Uterus (tissue), 4 donors: ENCODE measurements around the gene TNRC18. TPM values are rescaled to one million over a fixed set of nuclear protein-coding genes. Genes with fewer than 3 reads are reported as not detected.
A peak's percentile ranks its signal among the peaks of the same experiment; 100 is the strongest.
"Not testable (repeated sequence)": the region's sequence is repeated elsewhere in the genome, so short reads cannot be mapped to it uniquely, and the experiment has no call there.

Experiments used
- DNase-seq, 2 donors: peaks; one replicate each; pipeline ENCODE4 v3.0.0-alpha.2; 2019 to 2020
- H3K27ac ChIP-seq, 2 donors: fragments of 200-600 bp; sonication (generic); 1 replicate in 1 of 2; 2 replicates in 1 of 2; pipeline ENCODE4 v1.5.1; 2016 to 2018
- H3K27me3 ChIP-seq, 2 donors: fragments of 200-600 bp; sonication (generic); one replicate each; pipeline ENCODE4 v1.5.1; 2018 to 2019; ENCODE audit warnings: control low read depth in 1 of 2
- H3K36me3 ChIP-seq, 2 donors: fragments of 200-600 bp; sonication (generic); one replicate each; pipeline ENCODE4 v1.5.1; 2019; ENCODE audit warnings: control low read depth in 1 of 2
- H3K4me1 ChIP-seq, 2 donors: fragments of 200-600 bp; sonication (generic); one replicate each; pipeline ENCODE4 v1.5.1; 2018 to 2019; ENCODE audit warnings: control low read depth in 1 of 2
- H3K4me3 ChIP-seq, 2 donors: fragments of 200-600 bp; sonication (generic); 1 replicate in 1 of 2; 2 replicates in 1 of 2; pipeline ENCODE4 v1.5.1; 2018 to 2019; ENCODE audit warnings: mild to moderate bottlenecking in 1 of 2
- H3K9me3 ChIP-seq, 2 donors: fragments of 200-600 bp; sonication (generic); one replicate each; pipeline ENCODE4 v1.5.1; 2019; ENCODE audit warnings: control low read depth in 1 of 2
- POLR2A ChIP-seq, 2 donors: fragments of 450-650 bp; IDR thresholded peaks; one replicate each; pipeline ENCODE4 v1.6.1; 2016; ENCODE audit warnings: antibody characterized with exemption in 2 of 2, mild to moderate bottlenecking in 1 of 2, moderate library complexity in 1 of 2
- intact Hi-C: fragments of 100-400 bp; cut with DNase I; formaldehyde crosslinking; loops from one replicate; pipeline ENCODE4 v1.15.1; 2023; ENCODE audit warnings: low total_unique reads
- total RNA-seq, 4 donors: library from RNA; depleted of rRNA in 3 of 4; stranded (reverse); fragments of >200 nt in 3 of 4; gene quantifications; one replicate each; pipeline versions ENCODE4 v1.1.0 to v1.2.4, GENCODE V29; 2014 to 2023
- TF ChIP-seq, protein P1 (sequence below), 4 experiments: fragments of 200-600 bp in 2 of 4; fragments of 450-650 bp in 2 of 4; sonication (generic) in 2 of 4; IDR thresholded peaks; one replicate each; pipeline ENCODE4 v1.5.1; 2016 to 2019; ENCODE audit warnings: antibody characterized with exemption in 4 of 4, mild to moderate bottlenecking in 2 of 4, moderate library complexity in 1 of 4
- donor health status: DM: yes; HTN: yes; CAD: no.

TNRC18 gene, protein sequence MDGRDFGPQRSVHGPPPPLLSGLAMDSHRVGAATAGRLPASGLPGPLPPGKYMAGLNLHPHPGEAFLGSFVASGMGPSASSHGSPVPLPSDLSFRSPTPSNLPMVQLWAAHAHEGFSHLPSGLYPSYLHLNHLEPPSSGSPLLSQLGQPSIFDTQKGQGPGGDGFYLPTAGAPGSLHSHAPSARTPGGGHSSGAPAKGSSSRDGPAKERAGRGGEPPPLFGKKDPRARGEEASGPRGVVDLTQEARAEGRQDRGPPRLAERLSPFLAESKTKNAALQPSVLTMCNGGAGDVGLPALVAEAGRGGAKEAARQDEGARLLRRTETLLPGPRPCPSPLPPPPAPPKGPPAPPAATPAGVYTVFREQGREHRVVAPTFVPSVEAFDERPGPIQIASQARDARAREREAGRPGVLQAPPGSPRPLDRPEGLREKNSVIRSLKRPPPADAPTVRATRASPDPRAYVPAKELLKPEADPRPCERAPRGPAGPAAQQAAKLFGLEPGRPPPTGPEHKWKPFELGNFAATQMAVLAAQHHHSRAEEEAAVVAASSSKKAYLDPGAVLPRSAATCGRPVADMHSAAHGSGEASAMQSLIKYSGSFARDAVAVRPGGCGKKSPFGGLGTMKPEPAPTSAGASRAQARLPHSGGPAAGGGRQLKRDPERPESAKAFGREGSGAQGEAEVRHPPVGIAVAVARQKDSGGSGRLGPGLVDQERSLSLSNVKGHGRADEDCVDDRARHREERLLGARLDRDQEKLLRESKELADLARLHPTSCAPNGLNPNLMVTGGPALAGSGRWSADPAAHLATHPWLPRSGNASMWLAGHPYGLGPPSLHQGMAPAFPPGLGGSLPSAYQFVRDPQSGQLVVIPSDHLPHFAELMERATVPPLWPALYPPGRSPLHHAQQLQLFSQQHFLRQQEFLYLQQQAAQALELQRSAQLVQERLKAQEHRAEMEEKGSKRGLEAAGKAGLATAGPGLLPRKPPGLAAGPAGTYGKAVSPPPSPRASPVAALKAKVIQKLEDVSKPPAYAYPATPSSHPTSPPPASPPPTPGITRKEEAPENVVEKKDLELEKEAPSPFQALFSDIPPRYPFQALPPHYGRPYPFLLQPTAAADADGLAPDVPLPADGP (N-terminal part only)
- total RNA-seq, result 100 to 1,000 TPM in 1 of 4 donors, 10 to 100 TPM in 3; 28.2 to 179 (median 62.1) TPM

DNA sequence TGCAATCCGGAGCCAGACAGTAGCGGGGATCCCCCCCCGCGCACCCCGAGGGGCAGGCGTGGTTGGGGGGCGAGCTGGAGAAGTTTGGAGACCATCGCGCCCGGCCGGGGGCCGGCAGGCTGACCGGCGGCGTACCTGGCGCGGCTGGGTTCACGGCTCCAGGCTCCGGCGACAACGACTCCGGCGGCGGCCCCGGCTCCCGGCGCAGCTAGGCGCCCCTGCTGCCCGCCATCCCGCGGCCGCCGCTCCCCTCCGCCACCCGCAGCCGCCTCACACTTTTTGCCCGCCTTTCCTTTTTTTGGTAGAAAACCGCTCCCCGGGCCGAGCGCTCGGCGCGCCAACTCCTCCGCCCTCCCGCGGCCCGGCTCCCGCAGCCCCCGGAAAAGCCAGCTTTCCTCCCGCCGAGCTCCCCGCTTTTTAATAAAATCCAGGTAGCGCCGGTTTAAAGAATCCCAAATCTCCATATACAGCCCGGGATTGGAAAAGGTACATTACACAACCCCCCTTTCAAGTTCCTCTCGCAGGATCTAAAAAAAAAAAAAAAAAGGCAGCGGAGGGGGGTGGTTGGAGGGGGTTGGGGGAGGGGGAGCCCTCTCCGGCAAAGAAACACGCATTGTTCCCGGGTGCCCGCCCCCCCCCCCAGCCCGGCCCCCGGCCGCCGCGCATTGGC, at the start of gene TNRC18:
Gene TNRC18 (minus strand): TSS at position 529 of the 670 bp plus-strand sequence. CDS start 2,588 bp downstream, outside the sequence.
- intact Hi-C loops, result no loop called here
- DNase-seq, result peak; percentile 58 to 69
- peaks cover 0 to 5% of the 10 kb centered on the region in 2 donors for H3K4me1 ChIP-seq

DNA sequence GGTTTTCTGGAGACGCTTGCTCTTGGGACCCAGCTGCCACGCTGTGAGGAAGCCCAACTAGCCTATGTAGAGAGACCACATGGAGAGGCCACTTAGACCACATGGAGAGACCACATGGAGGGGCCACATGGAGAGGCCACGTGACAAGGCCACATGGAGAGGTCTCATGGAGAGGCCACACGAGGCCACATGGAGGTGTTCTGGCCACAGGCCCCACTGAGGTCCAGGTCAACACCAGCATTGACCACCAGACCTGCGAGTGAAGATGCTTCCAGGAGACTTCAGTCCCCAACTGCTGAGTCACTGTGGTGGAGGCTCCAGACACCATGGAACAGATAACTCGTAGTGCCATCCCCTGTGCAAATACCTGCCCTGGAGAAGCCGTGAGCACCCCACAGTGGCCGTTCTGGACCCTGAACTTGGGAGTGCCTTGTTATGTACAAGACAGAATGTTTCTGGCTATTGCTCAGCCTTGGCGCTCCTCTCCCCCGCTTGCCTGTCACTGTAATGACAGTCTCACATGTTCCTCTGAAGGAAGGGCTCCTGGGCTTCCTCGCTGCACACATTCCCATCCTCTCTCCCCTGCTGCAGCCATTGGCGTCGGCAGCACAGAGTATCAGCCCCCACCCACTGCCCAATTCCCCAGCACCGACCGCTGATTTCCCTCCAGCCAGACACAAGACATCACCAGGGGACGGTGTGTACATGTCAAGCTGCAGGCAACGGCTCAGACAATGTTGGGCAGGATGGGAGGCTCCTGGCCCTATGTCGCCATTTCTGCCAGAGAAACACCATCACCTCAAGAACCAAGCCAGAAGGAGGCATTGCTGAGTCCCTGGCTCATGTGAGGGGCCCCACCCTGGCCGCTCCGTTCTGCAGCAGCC, 49.0 kb upstream of the TNRC18 start:
- H3K27ac ChIP-seq, result no peak overlapping the region
- intact Hi-C loops, result no loop called here

More for the DNA sequence above, at the start of gene TNRC18:
- no peaks in the 10 kb centered on the region for H3K36me3 ChIP-seq
- no peaks in the 10 kb centered on the region for H3K9me3 ChIP-seq
- peak within 1 kb of the TSS; percentile 74 to 78 for H3K4me3 ChIP-seq
- H3K27ac ChIP-seq, result peak within 1 kb of the TSS; percentile 99
- no peaks in the 10 kb centered on the region for H3K27me3 ChIP-seq
- TF ChIP-seq, protein P1, sequence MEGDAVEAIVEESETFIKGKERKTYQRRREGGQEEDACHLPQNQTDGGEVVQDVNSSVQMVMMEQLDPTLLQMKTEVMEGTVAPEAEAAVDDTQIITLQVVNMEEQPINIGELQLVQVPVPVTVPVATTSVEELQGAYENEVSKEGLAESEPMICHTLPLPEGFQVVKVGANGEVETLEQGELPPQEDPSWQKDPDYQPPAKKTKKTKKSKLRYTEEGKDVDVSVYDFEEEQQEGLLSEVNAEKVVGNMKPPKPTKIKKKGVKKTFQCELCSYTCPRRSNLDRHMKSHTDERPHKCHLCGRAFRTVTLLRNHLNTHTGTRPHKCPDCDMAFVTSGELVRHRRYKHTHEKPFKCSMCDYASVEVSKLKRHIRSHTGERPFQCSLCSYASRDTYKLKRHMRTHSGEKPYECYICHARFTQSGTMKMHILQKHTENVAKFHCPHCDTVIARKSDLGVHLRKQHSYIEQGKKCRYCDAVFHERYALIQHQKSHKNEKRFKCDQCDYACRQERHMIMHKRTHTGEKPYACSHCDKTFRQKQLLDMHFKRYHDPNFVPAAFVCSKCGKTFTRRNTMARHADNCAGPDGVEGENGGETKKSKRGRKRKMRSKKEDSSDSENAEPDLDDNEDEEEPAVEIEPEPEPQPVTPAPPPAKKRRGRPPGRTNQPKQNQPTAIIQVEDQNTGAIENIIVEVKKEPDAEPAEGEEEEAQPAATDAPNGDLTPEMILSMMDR (IDR thresholded peaks at IDR 0.05), result peak in 2 of 4 experiments; percentile 3 to 13
- peak; percentile 50 to 80 for TF ChIP-seq POLR2A (IDR thresholded peaks at IDR 0.05)

DNA sequence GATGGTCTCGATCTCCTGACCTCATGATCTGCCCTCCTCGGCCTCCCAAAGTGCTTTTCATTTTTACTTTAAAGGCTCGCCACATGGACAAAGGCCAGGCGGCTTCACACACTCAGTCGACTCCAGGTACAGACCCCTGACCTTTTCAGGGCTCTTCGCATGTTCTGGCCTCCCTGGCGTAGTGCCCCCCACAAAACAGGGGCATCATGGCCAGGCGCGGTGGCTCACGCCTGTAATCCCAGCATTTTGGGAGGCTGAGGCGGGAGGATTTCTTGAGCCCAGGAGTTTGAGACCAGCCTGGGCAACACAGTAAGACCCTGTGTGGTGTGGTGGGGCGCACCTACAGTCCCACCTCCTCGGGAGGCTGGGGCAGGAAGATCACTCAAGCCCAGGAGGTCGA, 48.0 kb upstream of the TNRC18 start:
- H3K27ac ChIP-seq, H3K4me3 ChIP-seq, H3K27me3 ChIP-seq: not testable (repeated sequence)

More for the DNA sequence above, 49.0 kb upstream of the TNRC18 start:
- no peaks in the 10 kb centered on the region for H3K9me3 ChIP-seq
- DNase-seq, result no peak
- TF ChIP-seq POLR2A (IDR thresholded peaks at IDR 0.05), result no peak
- TF ChIP-seq, protein P1 (IDR thresholded peaks at IDR 0.05), result no peak
- H3K36me3 ChIP-seq, result no peaks in the 10 kb centered on the region
- H3K4me1 ChIP-seq, result no peaks in the 10 kb centered on the region
- H3K4me3 ChIP-seq, result no peak overlapping the region
- no peaks in the 10 kb centered on the region for H3K27me3 ChIP-seq

DNA sequence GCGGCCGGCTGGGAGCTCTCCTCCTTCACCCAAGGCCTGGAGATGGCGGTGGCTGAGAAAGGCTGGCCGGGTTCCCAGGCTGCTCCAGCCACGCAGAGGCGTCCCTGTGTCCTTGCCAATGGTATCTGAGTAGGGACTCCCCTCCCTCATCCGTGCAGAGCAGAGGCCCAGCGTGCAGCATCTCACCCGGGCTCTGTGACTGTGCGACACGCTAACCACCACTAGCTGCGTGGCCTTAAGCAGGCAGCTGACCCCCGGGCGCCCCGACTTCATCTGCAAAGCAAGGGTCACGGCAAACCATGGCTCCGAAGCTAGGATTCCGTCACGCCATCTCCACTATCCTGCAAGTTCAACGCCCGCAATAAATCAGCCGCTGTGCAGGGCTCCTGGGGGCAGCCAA, 47.2 kb upstream of the TNRC18 start:
- H3K27me3 ChIP-seq, result no peaks in the 10 kb centered on the region
- H3K36me3 ChIP-seq, result no peaks in the 10 kb centered on the region
- H3K9me3 ChIP-seq, result no peaks in the 10 kb centered on the region
- no peak for TF ChIP-seq POLR2A (IDR thresholded peaks at IDR 0.05)
- TF ChIP-seq, protein P1 (IDR thresholded peaks at IDR 0.05), result no peak
- no peak overlapping the region for H3K4me3 ChIP-seq
- no peaks in the 10 kb centered on the region for H3K4me1 ChIP-seq
- H3K27ac ChIP-seq, result no peak overlapping the region
- peak in 1 of 2 donors; percentile 69 for DNase-seq
- intact Hi-C loops, result no loop called here

More for the DNA sequence above, 48.0 kb upstream of the TNRC18 start:
- DNase-seq, H3K36me3 ChIP-seq, H3K4me1 ChIP-seq, intact Hi-C loops, H3K9me3 ChIP-seq: not testable (repeated sequence)
